Measurements from ENCODE around the gene NYNRIN.
"Not testable (repeated sequence)": the region's sequence is repeated elsewhere in the genome, so short reads cannot be mapped to it uniquely, and the experiment has no call there.

Gene NYNRIN

DNA sequence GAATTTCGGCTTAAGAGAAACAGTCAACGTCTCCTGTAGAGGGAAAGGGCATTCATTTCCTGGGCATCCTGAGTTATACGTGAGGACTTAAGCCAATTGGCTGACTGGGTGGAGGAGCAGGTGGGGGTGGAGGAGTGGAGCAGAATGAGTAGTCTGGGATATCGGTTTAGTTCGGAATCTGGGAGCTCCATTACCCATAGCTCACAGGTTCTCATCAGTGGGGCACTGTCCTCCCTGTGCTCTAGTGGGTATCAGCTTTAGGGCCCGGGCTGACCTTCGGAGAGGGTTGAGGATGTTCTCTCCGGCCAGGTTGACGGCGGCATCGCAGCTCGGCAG lies 43.1 kb downstream of the NYNRIN start:
- Histone ChIP-seq H3K36me3 (ENCODE audit: control insufficient read depth, insufficient read depth, low read length) (no peaks in the 10 kb centered on the region), H3K4me1 (peaks cover 8% of the 10 kb centered on the region), H3K9ac (peak overlapping the region; percentile 68), H3K27ac (peak overlapping the region; percentile 98), H3K4me3 (ENCODE audit: low read depth, low read length) (peak overlapping the region; percentile 93), H3K4me2 (ENCODE audit: low read length) (peak overlapping the region; percentile 86), H2AFZ (peak overlapping the region; percentile 89), H3K27me3 (ENCODE audit: control insufficient read depth, insufficient read depth, low read length) (no peaks in the 10 kb centered on the region), H3K9me3 (ENCODE audit: control insufficient read depth, low read length) (no peaks in the 10 kb centered on the region), H3K79me2 (no peaks in the 10 kb centered on the region)
- TF ChIP-seq, protein P1, sequence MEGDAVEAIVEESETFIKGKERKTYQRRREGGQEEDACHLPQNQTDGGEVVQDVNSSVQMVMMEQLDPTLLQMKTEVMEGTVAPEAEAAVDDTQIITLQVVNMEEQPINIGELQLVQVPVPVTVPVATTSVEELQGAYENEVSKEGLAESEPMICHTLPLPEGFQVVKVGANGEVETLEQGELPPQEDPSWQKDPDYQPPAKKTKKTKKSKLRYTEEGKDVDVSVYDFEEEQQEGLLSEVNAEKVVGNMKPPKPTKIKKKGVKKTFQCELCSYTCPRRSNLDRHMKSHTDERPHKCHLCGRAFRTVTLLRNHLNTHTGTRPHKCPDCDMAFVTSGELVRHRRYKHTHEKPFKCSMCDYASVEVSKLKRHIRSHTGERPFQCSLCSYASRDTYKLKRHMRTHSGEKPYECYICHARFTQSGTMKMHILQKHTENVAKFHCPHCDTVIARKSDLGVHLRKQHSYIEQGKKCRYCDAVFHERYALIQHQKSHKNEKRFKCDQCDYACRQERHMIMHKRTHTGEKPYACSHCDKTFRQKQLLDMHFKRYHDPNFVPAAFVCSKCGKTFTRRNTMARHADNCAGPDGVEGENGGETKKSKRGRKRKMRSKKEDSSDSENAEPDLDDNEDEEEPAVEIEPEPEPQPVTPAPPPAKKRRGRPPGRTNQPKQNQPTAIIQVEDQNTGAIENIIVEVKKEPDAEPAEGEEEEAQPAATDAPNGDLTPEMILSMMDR (IDR thresholded peaks at IDR 0.05), result no peak

DNA sequence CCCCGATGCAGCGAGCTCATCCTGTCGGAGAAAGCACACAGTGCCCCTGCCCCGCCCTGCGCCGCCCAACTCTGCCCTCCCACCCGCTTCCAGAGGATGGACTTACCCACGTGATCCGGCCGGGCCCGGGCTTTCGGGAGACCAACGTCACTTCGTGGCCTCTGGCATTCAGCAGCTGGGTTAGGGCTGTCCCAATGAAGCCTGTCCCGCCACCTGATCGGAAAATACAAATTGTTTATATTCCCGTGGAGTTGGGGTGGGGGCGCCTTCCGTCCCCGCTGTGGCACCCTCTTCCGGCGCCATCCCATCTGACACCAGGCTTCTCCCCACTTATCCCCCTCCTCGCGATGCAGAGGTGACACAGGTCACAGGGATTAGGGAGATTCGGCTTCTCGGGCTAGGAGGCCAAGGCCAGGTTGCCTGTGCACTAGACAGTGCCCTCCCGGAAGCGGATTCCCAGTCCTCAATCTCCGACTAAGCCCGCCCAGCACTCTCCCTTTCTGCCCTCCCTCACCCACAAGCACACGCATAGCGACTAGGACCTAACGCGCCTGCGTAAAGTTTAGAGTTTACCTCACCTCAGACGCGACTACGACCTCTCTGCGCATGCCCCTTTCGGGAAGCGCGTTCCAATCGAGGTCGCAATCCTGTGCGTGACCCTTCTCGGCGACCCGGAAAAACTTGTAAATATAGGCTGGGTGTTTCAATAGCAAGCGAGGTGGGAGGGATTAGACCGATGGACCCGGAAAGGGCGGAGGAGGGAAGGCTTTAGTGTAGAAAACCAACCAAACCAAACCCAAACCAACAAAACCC lies 43.6 kb downstream of the NYNRIN start, which contains the start of gene SDR39U1:
TSS of gene SDR39U1 (minus strand) at position 537 of the 813 bp plus-strand sequence. CDS start at position 530, 7 bp downstream.
- peak within 1 kb of the TSS; percentile 98 for H3K27ac ChIP-seq
- H3K9ac ChIP-seq, result peak within 1 kb of the TSS; percentile 68
- H3K36me3 ChIP-seq (ENCODE audit: control insufficient read depth, insufficient read depth, low read length), result no peaks in the 10 kb centered on the region
- no peaks in the 10 kb centered on the region for H3K79me2 ChIP-seq
- peak within 1 kb of the TSS; percentile 93 for H3K4me3 ChIP-seq (ENCODE audit: low read depth, low read length)
- H3K27me3 ChIP-seq (ENCODE audit: control insufficient read depth, insufficient read depth, low read length), result no peaks in the 10 kb centered on the region
- peak within 1 kb of the TSS; percentile 86 for H3K4me2 ChIP-seq (ENCODE audit: low read length)
- peak within 1 kb of the TSS; percentile 89 for H2AFZ ChIP-seq
- TF ChIP-seq, protein P1 (IDR thresholded peaks at IDR 0.05), result peak; percentile 13
- peaks cover 8% of the 10 kb centered on the region for H3K4me1 ChIP-seq
- no peaks in the 10 kb centered on the region for H3K9me3 ChIP-seq (ENCODE audit: control insufficient read depth, low read length)

DNA sequence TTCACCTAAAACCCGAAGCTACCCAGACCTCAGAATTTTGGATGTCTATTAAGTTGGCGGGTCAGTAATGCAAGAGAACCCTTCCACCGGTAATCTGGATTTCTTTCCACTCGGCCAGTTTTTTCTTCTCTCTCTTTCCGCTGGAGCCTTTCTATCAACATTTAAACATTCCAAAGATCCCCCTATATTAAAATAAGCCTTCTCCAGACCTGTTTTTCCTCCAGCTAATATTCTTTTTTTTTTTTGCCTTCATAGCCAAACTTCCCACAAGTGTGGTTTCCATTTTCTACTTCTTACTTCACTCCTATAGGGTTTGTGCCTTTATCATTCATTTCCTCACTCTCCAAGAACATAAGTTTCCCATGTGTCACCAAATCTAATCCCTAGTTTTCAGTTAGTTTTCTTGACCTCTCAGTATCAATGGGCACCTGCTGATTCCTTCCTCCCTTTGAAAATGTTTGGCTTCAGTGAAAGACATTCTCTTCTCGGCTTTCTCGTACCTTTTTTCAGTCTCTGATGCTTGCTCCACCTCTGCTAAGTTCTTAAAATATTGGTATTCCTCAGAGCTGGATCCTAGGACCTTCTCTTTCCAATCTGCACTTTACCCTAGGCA lies 44.4 kb downstream of the NYNRIN start:
- TF ChIP-seq, protein P1 (IDR thresholded peaks at IDR 0.05), result no peak
- Histone ChIP-seq H3K79me2 (no peaks in the 10 kb centered on the region), H3K9ac (peak overlapping the region; percentile 46), H3K27me3 (ENCODE audit: control insufficient read depth, insufficient read depth, low read length) (no peaks in the 10 kb centered on the region), H3K27ac (peak overlapping the region; percentile 98), H3K4me3 (ENCODE audit: low read depth, low read length) (peak overlapping the region; percentile 93), H3K9me3 (ENCODE audit: control insufficient read depth, low read length) (no peaks in the 10 kb centered on the region), H2AFZ (peak overlapping the region; percentile 89), H3K4me1 (peaks cover 8% of the 10 kb centered on the region), H3K4me2 (ENCODE audit: low read length) (peak overlapping the region; percentile 86), H3K36me3 (ENCODE audit: control insufficient read depth, insufficient read depth, low read length) (no peaks in the 10 kb centered on the region)

DNA sequence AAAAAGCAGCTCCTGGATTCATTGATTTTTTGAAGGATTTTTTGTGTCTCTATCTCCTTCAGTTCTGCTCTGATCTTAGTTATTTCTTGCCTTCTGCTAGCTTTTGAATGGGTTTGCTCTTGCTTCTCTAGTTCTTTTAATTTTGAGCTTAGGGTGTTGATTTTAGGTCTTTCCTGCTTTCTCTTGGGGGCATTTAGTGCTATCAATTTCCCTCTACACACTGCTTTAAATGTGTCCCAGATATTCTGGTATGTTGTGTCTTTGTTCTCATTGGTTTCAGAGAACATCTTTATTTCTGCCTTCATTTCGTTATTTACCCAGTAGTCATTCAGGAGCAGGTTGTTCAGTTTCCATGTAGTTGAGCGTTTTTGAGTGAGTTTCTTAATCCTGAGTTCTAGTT lies 52.0 kb downstream of the NYNRIN start:
- not testable (repeated sequence) for H3K9ac ChIP-seq; H3K4me2 ChIP-seq (ENCODE audit: low read length); H3K27me3 ChIP-seq (ENCODE audit: control insufficient read depth, insufficient read depth, low read length); H3K4me1 ChIP-seq; H3K4me3 ChIP-seq (ENCODE audit: low read depth, low read length); H3K79me2 ChIP-seq; H2AFZ ChIP-seq; H3K9me3 ChIP-seq (ENCODE audit: control insufficient read depth, low read length); H3K27ac ChIP-seq; H3K36me3 ChIP-seq (ENCODE audit: control insufficient read depth, insufficient read depth, low read length)

DNA sequence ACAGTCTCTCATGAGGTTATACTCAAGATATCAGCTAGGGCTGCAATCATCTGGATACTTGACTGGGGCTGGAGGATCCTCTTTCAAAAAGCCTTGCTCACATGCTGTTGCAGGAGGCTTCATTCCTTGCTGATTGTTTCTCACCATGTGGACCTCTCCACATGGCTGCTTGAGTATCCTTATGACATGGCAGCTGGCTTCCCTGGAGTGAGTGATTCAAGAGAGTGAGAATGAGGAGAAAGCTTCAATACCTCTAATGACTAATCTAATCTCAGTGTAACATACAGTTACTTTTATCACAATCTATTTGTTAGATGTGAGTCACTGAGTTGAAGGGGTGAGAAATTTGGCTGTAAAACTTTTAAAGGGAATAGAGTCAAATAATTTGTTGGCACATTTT lies 58.2 kb downstream of the NYNRIN start:
- Histone ChIP-seq H2AFZ (no peak overlapping the region), H3K36me3 (ENCODE audit: control insufficient read depth, insufficient read depth, low read length) (no peaks in the 10 kb centered on the region), H3K4me2 (ENCODE audit: low read length) (no peak overlapping the region), H3K27ac (no peak overlapping the region), H3K4me1 (no peaks in the 10 kb centered on the region), H3K79me2 (no peaks in the 10 kb centered on the region), H3K4me3 (ENCODE audit: low read depth, low read length) (no peak overlapping the region), H3K27me3 (ENCODE audit: control insufficient read depth, insufficient read depth, low read length) (no peaks in the 10 kb centered on the region), H3K9ac (no peak overlapping the region), H3K9me3 (ENCODE audit: control insufficient read depth, low read length) (no peaks in the 10 kb centered on the region)
- TF ChIP-seq, protein P1 (IDR thresholded peaks at IDR 0.05), result no peak

All from parathyroid adenoma (tissue), 2 donors.